ELR (cell line): ENCODE results near the gene ADAM11.
A peak's percentile ranks its signal among the peaks of the same experiment; 100 is the strongest.

Experiments
- DNase-seq: peaks from one replicate; pipeline ENCODE4 v3.0.0-alpha.2; 2015; ENCODE audit warnings: low read depth

ADAM11 gene

GRCh38 chr17:44775136-44775837, 16.5 kb downstream of the ADAM11 start:
- DNase-seq, result peak; percentile 100

- DNase-seq, result no peak
Measured at GRCh38 chr17:44775838-44776621, 17.2 kb downstream of the ADAM11 start.

- no peak for DNase-seq
Measured at GRCh38 chr17:44776628-44777393, 18.0 kb downstream of the ADAM11 start.

- DNase-seq, result no peak
Measured at GRCh38 chr17:44777394-44778348, 18.9 kb downstream of the ADAM11 start.

- no peak for DNase-seq
Measured at GRCh38 chr17:44778656-44779210, 19.9 kb downstream of the ADAM11 start.

- DNase-seq, result peak; percentile 88
Measured at GRCh38 chr17:44779211-44780025, 20.6 kb downstream of the ADAM11 start.

GRCh38 chr17:44780161-44780560, 21.4 kb downstream of the ADAM11 start:
- no peak for DNase-seq

GRCh38 chr17:44780845-44781480, 22.2 kb downstream of the ADAM11 start:
- DNase-seq, result no peak

GRCh38 chr17:44781551-44782325, 22.9 kb downstream of the ADAM11 start:
- peak; percentile 31 for DNase-seq

GRCh38 chr17:44782326-44782850, 23.6 kb downstream of the ADAM11 start:
- no peak for DNase-seq

GRCh38 chr17:44785921-44786320, 27.1 kb downstream of the ADAM11 start:
- DNase-seq, result no peak

GRCh38 chr17:44786551-44787081, 27.8 kb downstream of the ADAM11 start:
- no peak for DNase-seq

- no peak for DNase-seq
Measured at GRCh38 chr17:44787271-44787940, 28.6 kb downstream of the ADAM11 start.

GRCh38 chr17:44788139-44788538, 29.4 kb downstream of the ADAM11 start:
- peak; percentile 54 for DNase-seq

GRCh38 chr17:44792276-44792675, 33.5 kb downstream of the ADAM11 start:
- DNase-seq, result peak; percentile 83

GRCh38 chr17:44793885-44794842, 35.4 kb downstream of the ADAM11 start:
- no peak for DNase-seq
